DOHH2 (cell line): Measurements from ENCODE around the gene ZNF708.

Experiments
- CTCF ChIP-seq: fragments of 200-600 bp; sonication (generic); IDR thresholded peaks from one replicate; pipeline ENCODE4 v1.5.1; 2014; ENCODE audit warnings: antibody characterized with exemption, mild to moderate bottlenecking, low read depth, low read length; ENCODE audit not compliant: poor library complexity, severe bottlenecking
- EZH2phosphoT487 ChIP-seq: fragments of 200-600 bp; sonication (generic); IDR thresholded peaks from 2 replicates; pipeline ENCODE4 v1.6.1; 2017; ENCODE audit warnings: borderline replicate concordance, mild to moderate bottlenecking, antibody characterized with exemption, low read length, moderate library complexity, mixed read lengths

GRCh38 chr19:21321134-21321533 lies 8.1 kb downstream of the ZNF708 start:
- no peak for TF ChIP-seq CTCF
- no peak for TF ChIP-seq EZH2phosphoT487
